ENCODE data around the gene BIRC7. TPM values are rescaled to one million over a fixed set of nuclear protein-coding genes. Genes with fewer than 3 reads are reported as not detected.

Gene BIRC7
- total and polyA plus RNA-seq, 2 of the 4 experiments (the other 2 are of a cell fraction): not detected

DNA sequence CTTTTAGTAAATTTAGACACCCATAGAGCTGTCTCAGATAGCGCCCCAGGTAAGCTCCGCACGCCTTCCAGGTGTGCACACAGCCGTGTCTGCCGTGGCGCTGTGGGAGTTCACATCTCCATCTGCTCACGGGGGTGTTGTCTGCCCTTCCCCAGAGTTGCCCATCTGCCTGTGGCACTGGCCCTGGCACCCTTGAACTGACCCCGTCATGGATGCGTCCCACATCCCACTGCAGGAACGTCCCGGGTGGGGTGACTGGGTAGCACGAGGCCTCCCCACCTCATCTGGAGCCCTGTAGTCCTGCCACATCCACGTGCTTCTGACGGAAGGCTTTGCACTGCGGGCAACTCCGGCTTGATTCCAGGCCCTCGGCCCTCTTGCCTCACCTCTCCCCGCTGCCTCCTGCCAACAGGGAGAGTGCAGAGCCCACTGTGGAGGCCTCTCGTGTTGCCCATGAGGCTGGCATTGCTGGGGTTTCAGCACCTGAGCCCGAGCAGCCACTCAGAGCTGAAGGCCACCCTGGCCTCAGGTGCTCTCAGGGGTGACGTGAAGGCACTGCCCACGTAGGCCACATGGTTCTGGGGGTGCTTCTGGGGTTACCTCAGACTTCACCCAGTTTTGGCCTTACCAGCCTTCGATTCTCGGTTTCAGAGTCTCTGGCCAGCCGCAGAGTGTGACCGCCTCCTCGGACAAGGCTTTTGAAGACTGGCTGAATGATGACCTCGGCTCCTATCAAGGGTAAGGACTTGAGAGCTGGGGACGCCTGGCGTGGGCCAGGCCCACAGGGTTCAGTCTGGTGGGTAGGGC is 42.0 kb downstream of the BIRC7 start:
- dilution Hi-C loops (cut with HindIII; ENCODE audit: low sequenced_read_pairs, unreplicated experiment) (no loop called here), in situ Hi-C loops (cut with MboI; ENCODE audit: low sequenced_read_pairs) (no loop called here), intact Hi-C loops (cut with micrococcal nuclease) (no loop called here)
- H2BK5ac ChIP-seq (ENCODE audit: low read depth, low read length, poor library complexity, severe bottlenecking): no peak overlapping the region
- H3K23ac ChIP-seq (ENCODE audit: low read depth, low read length): no peak overlapping the region
- no peak overlapping the region for H2BK20ac ChIP-seq (ENCODE audit: low read depth, low read length)
- BruUV-seq (replicated peaks): no TSS peak
- no peak overlapping the region for H3K4me3 ChIP-seq (ENCODE audit: insufficient read depth, low read depth, low read length)
- no peak overlapping the region for H2AK9ac ChIP-seq (replicated peaks; ENCODE audit: low read depth, low read length, poor library complexity)
- no peak overlapping the region for H4K91ac ChIP-seq (ENCODE audit: insufficient read depth, low read depth, low read length)
- no peak overlapping the region for H3K56ac ChIP-seq (ENCODE audit: extremely low read depth, insufficient read depth, low read length)
- no peak overlapping the region for H4K8ac ChIP-seq (ENCODE audit: low read depth in 2 of 2, low read length in 2 of 2)
- WGBS, 2 experiments (ENCODE audit: extremely low coverage in 2 of 2, insufficient read length in 1 of 2): 96% methylated on average over 20 of the region's 30 CpGs; no CpG with 5 or more reads in 1 of the 2 experiments
- H3K9me3 ChIP-seq (ENCODE audit: control insufficient read depth, insufficient read depth, low read length): no peaks in the 10 kb centered on the region
- H3K4ac ChIP-seq (ENCODE audit: low read depth, low read length): no peak overlapping the region
- H3K9me1 ChIP-seq (ENCODE audit: insufficient read depth, low read length): peaks cover 6% of the 10 kb centered on the region; the same call in 1 of the 2 replicates
- no peak overlapping the region for H2BK120ac ChIP-seq (ENCODE audit: low read depth, low read length)
- H2AFZ ChIP-seq (replicated peaks; ENCODE audit: low read length, poor library complexity): no peak overlapping the region
- H2AK5ac ChIP-seq (ENCODE audit: low read depth, low read length): no peak overlapping the region
- no peak overlapping the region for H3K18ac ChIP-seq (ENCODE audit: low read depth, low read length)
- peaks cover 63% of the 10 kb centered on the region for H3K36me3 ChIP-seq (ENCODE audit: control insufficient read depth, insufficient read depth, low read length)
- no peaks in the 10 kb centered on the region for H3K27me3 ChIP-seq (ENCODE audit: control insufficient read depth, insufficient read depth, low read length)
- DNase-seq: no peak
- H3K79me1 ChIP-seq (ENCODE audit: low read depth in 1 of 2, low read length in 2 of 2): peaks cover 18 to 59% of the 10 kb centered on the region in 2 experiments
- peaks cover 78% of the 10 kb centered on the region for H4K20me1 ChIP-seq (ENCODE audit: insufficient read depth, low read length)
- no peak overlapping the region for H3K9ac ChIP-seq (ENCODE audit: low read depth, low read length)
- TF ChIP-seq SMC3 (IDR thresholded peaks at IDR 0.05; ENCODE audit: low read depth, low read length) (no peak), CHD1 (IDR thresholded peaks at IDR 0.05; ENCODE audit: low read depth, low read length) (no peak), RAD21 (IDR thresholded peaks at IDR 0.05; ENCODE audit: low read length) (no peak), MAFK (IDR thresholded peaks at IDR 0.05; ENCODE audit: low read depth, low read length) (no peak), MAZ (IDR thresholded peaks at IDR 0.05; ENCODE audit: borderline replicate concordance, low read depth, low read length) (no peak), NFE2L2 (IDR thresholded peaks at IDR 0.05; ENCODE audit: low read depth, low read length) (no peak)
- TF ChIP-seq, protein P1, sequence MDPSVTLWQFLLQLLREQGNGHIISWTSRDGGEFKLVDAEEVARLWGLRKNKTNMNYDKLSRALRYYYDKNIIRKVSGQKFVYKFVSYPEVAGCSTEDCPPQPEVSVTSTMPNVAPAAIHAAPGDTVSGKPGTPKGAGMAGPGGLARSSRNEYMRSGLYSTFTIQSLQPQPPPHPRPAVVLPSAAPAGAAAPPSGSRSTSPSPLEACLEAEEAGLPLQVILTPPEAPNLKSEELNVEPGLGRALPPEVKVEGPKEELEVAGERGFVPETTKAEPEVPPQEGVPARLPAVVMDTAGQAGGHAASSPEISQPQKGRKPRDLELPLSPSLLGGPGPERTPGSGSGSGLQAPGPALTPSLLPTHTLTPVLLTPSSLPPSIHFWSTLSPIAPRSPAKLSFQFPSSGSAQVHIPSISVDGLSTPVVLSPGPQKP (IDR thresholded peaks at IDR 0.05; ENCODE audit: borderline replicate concordance, low read depth, low read length): no peak
- ChIA-PET CTCF (interaction anchor here (1.2 kb wide), 1 partner anchor 53 kb away, joined by 3 read pairs; no protein-coding TSS in a partner anchor), POLR2A (ENCODE audit: unreplicated experiment) (no interaction called here)
- H3K4me2 ChIP-seq (ENCODE audit: low read depth, low read length): no peak overlapping the region
- ATAC-seq (ENCODE audit: low read depth): no peak
- no peak overlapping the region for H3K27ac ChIP-seq (ENCODE audit: insufficient read depth, low read length)
- H3K14ac ChIP-seq (replicated peaks; ENCODE audit: low read depth, low read length): no peak overlapping the region
- H2BK15ac ChIP-seq (ENCODE audit: low read depth, low read length): no peak overlapping the region
- H4K5ac ChIP-seq (ENCODE audit: low read depth, low read length): no peak overlapping the region
- H3K4me1 ChIP-seq (ENCODE audit: control insufficient read depth, insufficient read depth, low read length): peaks cover 12% of the 10 kb centered on the region

All from IMR-90 (cell line).